Panc1 (cell line): ENCODE data around the gene PPP1R14C.

Experiments used
- TF ChIP-seq, protein P1 (sequence below): fragments of 450-650 bp; IDR thresholded peaks from 2 replicates; pipeline ENCODE4 v1.5.1; 2017; ENCODE audit warnings: mild to moderate bottlenecking
- TF ChIP-seq, protein P2 (sequence below), 2 experiments: IDR thresholded peaks; 2 replicates each; pipeline ENCODE4 v1.6.1; 2011 to 2012; ENCODE audit warnings: low read depth in 2 of 2, control low read depth in 1 of 2, low read length in 1 of 2, mild to moderate bottlenecking in 1 of 2, moderate library complexity in 1 of 2; ENCODE audit not compliant: insufficient read depth in 1 of 2

DNA sequence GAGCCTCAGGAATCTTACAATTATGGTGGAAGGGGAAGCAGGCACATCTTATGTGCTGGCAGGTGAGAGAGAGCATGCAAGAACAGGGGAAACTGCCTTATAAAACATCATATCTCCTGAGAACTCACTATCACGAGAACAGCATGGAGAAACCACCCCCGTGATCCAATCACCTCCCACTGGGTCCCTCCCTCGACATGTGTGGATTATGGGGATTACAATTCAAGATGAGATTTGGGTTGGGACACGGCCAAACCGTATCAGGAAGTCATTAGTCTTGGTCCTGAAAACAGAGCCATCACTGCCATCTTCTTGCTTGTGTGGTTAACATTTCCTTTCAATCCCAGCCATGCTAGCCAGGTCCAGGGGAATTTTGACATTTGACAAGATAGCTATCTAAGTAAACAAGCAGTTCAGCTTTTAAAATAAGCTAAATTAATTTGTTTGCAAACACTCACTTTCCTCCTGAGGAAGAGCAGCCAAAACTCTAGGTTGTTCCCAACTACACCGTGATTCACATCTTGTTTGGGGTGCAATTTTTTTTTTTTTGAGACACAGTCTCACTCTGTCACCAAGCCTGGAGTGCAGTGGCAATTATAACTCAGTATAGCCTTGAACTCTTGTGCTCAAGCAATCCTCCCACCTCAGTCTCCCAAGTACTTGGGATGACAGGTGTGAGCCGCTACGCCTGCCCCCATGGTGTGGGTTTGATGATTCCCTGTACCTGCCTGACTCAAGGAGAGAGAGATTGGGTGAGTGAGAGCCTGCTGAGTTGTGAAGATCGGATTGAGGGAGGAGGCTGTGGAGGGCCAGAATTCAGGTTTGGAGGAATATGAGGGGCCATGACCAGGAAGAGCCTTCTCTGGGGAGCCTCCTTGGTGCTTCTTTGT lies 13.0 kb upstream of the PPP1R14C start:
- TF ChIP-seq, protein P1, sequence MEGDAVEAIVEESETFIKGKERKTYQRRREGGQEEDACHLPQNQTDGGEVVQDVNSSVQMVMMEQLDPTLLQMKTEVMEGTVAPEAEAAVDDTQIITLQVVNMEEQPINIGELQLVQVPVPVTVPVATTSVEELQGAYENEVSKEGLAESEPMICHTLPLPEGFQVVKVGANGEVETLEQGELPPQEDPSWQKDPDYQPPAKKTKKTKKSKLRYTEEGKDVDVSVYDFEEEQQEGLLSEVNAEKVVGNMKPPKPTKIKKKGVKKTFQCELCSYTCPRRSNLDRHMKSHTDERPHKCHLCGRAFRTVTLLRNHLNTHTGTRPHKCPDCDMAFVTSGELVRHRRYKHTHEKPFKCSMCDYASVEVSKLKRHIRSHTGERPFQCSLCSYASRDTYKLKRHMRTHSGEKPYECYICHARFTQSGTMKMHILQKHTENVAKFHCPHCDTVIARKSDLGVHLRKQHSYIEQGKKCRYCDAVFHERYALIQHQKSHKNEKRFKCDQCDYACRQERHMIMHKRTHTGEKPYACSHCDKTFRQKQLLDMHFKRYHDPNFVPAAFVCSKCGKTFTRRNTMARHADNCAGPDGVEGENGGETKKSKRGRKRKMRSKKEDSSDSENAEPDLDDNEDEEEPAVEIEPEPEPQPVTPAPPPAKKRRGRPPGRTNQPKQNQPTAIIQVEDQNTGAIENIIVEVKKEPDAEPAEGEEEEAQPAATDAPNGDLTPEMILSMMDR = no peak
- TF ChIP-seq, protein P2, sequence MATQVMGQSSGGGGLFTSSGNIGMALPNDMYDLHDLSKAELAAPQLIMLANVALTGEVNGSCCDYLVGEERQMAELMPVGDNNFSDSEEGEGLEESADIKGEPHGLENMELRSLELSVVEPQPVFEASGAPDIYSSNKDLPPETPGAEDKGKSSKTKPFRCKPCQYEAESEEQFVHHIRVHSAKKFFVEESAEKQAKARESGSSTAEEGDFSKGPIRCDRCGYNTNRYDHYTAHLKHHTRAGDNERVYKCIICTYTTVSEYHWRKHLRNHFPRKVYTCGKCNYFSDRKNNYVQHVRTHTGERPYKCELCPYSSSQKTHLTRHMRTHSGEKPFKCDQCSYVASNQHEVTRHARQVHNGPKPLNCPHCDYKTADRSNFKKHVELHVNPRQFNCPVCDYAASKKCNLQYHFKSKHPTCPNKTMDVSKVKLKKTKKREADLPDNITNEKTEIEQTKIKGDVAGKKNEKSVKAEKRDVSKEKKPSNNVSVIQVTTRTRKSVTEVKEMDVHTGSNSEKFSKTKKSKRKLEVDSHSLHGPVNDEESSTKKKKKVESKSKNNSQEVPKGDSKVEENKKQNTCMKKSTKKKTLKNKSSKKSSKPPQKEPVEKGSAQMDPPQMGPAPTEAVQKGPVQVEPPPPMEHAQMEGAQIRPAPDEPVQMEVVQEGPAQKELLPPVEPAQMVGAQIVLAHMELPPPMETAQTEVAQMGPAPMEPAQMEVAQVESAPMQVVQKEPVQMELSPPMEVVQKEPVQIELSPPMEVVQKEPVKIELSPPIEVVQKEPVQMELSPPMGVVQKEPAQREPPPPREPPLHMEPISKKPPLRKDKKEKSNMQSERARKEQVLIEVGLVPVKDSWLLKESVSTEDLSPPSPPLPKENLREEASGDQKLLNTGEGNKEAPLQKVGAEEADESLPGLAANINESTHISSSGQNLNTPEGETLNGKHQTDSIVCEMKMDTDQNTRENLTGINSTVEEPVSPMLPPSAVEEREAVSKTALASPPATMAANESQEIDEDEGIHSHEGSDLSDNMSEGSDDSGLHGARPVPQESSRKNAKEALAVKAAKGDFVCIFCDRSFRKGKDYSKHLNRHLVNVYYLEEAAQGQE (IDR thresholded peaks at IDR 0.05; ENCODE audit: insufficient read depth in 1 of 2, low read depth in 2 of 2, low read length in 1 of 2) = no peak
